ENCODE results near the gene TEC.
A peak's percentile ranks its signal among the peaks of the same experiment; 100 is the strongest.

TEC gene

DNA sequence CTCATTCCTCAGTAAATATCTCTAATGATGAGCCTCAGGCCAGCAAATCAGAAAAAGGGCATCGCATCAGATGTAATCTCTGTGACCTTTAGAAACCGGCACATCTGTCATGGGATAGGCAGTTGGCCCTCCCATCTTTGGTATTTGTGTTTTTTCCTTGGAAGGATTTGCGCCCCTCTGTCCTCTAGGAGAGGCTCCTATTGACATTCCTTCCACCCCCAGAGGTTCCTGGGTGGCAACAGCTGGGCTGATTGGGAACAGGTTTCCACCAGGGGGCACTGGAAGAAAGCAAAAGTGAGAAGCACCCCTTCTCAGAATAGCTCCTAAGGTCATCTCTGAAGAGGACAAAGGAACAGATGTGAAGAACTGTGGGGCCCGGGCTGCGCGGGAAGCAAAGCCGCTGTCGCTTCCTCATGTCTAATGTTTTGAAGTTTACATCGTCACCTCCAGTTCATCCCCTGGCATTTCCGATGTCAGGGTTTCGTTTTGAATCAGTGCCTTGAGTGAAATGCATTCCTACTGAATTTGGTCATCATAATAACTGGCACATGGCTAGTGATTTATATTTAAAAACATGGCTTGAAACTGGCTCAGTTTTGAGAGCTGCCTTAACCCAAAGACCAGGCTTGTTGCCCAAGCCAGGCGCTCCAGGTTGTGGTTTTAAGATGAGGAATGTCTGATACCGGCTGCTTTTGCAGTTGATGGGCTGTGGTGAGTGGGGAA, 141.8 kb downstream of the TEC start:
- Mint-ChIP-seq H3K4me1 (ENCODE audit: low read depth) (peaks cover 94% of the 10 kb centered on the region), H3K4me3 (peak overlapping the region; percentile 83), H3K27ac (peak overlapping the region; percentile 100), H3K9me3 (ENCODE audit: low read depth) (no peaks in the 10 kb centered on the region), H3K36me3 (peaks cover 3% of the 10 kb centered on the region), H3K27me3 (no peaks in the 10 kb centered on the region)

DNA sequence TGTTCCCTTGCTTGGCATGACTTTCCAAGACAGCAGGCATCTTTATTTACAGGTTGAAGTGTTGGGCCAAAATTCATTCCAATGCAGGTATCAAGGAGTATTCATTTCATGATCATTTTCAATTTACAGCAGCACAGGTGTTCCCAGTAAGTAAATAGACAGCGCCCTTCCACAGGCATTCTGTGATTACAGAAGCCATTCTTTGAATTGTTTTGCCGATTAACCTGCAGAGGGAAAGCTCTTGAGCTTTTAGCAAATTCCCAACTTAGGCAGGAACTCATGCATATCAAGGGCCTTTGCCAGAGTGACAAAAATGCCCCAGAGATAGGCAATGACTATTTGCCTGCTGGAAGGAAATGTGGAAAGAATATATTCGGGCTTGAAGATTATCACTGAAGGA, 142.4 kb downstream of the TEC start:
- H3K27me3 Mint-ChIP-seq = no peaks in the 10 kb centered on the region
- H3K9me3 Mint-ChIP-seq (ENCODE audit: low read depth) = no peaks in the 10 kb centered on the region
- peaks cover 93% of the 10 kb centered on the region for H3K4me1 Mint-ChIP-seq (ENCODE audit: low read depth)
- peak overlapping the region; percentile 100 for H3K27ac Mint-ChIP-seq
- H3K4me3 Mint-ChIP-seq = peak overlapping the region; percentile 83
- H3K36me3 Mint-ChIP-seq = peaks cover 3% of the 10 kb centered on the region

DNA sequence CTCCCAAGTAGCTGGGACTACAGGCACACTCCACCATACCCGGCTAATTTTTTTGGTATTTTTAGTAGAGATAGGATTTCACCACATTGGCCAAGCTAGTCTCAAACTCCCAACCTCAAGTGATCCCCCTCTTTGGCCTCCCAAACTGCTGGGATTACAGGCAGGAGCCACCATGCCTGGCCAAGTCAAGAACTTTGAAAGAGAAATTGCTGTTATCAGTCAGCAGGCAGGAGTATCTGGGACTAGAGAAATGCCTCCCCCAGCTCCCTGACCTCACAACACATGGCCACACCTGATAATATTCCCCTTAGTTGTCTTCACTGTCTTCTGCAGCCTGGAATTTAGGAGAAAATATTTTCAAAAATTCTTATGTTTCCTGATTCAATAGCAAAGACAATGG, 143.0 kb downstream of the TEC start:
- peaks cover 87% of the 10 kb centered on the region for H3K4me1 Mint-ChIP-seq (ENCODE audit: low read depth)
- no peaks in the 10 kb centered on the region for H3K27me3 Mint-ChIP-seq
- H3K4me3 Mint-ChIP-seq = peak overlapping the region; percentile 83
- H3K36me3 Mint-ChIP-seq = peaks cover 3% of the 10 kb centered on the region
- H3K27ac Mint-ChIP-seq = peak overlapping the region; percentile 100
- no peaks in the 10 kb centered on the region for H3K9me3 Mint-ChIP-seq (ENCODE audit: low read depth)

DNA sequence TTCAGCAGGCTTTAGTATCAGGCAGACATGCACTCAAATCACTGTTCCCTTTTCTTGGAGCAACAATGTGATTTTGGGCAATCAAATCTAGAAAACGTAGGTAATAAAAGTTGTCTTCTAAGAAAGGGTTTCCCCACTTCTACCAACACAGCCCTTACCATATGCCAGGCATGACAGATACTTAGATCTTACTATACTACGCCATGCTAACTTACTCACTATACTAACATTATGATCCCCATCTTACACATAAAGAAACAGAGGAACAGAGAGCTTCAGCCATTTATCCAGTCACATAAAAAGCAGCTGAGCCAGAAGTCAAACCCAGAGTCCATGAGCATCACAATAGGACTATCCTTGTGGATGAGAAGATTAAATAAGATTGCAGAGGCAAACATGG, 144.8 kb downstream of the TEC start:
- Mint-ChIP-seq H3K4me1 (ENCODE audit: low read depth) (peaks cover 72% of the 10 kb centered on the region), H3K9me3 (ENCODE audit: low read depth) (no peaks in the 10 kb centered on the region), H3K27ac (peak overlapping the region; percentile 100), H3K4me3 (peak overlapping the region; percentile 57), H3K36me3 (peaks cover 3% of the 10 kb centered on the region), H3K27me3 (no peaks in the 10 kb centered on the region)

DNA sequence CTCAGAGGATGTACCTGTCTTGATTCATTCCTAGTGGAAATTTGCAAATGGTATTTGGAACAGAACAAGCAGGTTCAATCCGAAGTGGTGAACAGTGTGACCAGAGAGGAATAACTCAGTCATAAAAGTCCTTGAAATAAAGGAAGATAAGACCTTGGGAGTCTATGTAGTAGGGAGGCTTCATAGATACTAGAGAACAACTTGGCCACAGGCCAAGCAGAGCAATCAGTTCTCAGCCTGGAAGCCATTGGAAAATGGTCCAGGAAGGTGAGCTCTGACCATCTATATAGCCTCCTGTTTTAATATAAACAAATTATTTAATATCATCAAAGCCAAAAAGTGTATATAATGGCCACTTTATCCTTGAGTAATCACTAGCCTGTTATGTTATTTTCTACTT, 146.9 kb downstream of the TEC start:
- H3K9me3 Mint-ChIP-seq (ENCODE audit: low read depth) = no peaks in the 10 kb centered on the region
- peak overlapping the region; percentile 100 for H3K27ac Mint-ChIP-seq
- H3K27me3 Mint-ChIP-seq = no peaks in the 10 kb centered on the region
- H3K4me3 Mint-ChIP-seq = no peak overlapping the region
- H3K36me3 Mint-ChIP-seq = peaks cover 6% of the 10 kb centered on the region
- peaks cover 72% of the 10 kb centered on the region for H3K4me1 Mint-ChIP-seq (ENCODE audit: low read depth)

DNA sequence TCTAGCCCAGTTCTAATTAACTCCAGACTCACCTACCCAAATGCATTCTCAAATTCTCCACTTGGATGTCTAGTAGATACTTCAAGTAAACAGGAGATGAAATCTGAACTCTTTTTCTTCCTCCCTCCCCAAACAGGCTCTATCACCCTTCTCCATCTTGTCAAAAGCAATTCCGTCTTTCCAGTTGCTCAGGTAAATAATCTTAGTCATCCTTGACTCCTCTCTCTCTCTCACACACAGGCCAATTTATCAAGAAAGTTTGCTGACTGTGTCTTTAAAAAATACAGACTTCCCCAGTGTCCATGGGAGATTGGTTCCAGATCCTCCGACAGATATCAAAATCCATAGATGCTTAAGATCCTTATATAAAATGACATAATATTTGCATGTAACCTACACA, 148.5 kb downstream of the TEC start:
- H3K4me1 Mint-ChIP-seq (ENCODE audit: low read depth) = peaks cover 69% of the 10 kb centered on the region
- H3K9me3 Mint-ChIP-seq (ENCODE audit: low read depth) = no peaks in the 10 kb centered on the region
- H3K36me3 Mint-ChIP-seq = peaks cover 8% of the 10 kb centered on the region
- H3K27ac Mint-ChIP-seq = no peak overlapping the region
- H3K4me3 Mint-ChIP-seq = no peak overlapping the region
- no peaks in the 10 kb centered on the region for H3K27me3 Mint-ChIP-seq

DNA sequence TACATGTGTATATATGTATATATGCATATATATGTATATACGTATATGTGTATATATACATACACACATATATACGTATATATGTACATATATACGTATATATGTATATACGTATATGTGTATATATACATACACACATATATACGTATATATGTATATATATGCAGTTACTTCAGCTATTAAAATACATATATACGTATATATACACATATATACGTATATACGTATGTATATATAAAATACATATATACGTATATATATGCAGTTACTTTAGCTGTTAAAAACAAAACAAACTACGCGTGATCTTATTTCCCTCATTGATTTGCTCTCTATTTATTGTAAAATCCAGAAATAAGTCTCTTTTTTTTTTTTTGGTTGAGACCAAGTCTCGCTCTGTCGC, 149.5 kb downstream of the TEC start:
- H3K27ac Mint-ChIP-seq = no peak overlapping the region
- H3K9me3 Mint-ChIP-seq (ENCODE audit: low read depth) = no peaks in the 10 kb centered on the region
- H3K4me3 Mint-ChIP-seq = no peak overlapping the region
- H3K36me3 Mint-ChIP-seq = peaks cover 8% of the 10 kb centered on the region
- peaks cover 64% of the 10 kb centered on the region for H3K4me1 Mint-ChIP-seq (ENCODE audit: low read depth)
- no peaks in the 10 kb centered on the region for H3K27me3 Mint-ChIP-seq

DNA sequence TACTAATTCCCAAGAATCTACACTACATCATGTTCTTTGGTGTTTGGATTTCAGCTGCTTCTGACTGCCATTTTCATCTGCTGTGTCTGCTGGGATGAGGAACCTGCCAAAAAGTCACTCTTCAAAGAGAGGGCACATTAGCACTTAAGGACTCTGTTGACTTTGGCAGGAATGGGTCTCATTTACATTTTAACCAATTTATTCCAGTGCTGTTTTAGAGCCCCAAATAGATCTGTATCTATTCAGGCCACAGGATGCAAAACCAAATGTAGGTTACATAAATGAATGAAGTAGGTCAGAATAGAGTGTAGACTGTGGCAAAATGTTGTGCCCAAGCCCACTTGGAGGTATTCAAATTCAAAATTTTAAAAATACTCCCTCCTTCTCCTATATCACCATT, 150.0 kb downstream of the TEC start:
- H3K27ac Mint-ChIP-seq = peak overlapping the region; percentile 81
- peak overlapping the region; percentile 68 for H3K4me3 Mint-ChIP-seq
- no peaks in the 10 kb centered on the region for H3K9me3 Mint-ChIP-seq (ENCODE audit: low read depth)
- peaks cover 62% of the 10 kb centered on the region for H3K4me1 Mint-ChIP-seq (ENCODE audit: low read depth)
- no peaks in the 10 kb centered on the region for H3K27me3 Mint-ChIP-seq
- H3K36me3 Mint-ChIP-seq = peaks cover 5% of the 10 kb centered on the region

DNA sequence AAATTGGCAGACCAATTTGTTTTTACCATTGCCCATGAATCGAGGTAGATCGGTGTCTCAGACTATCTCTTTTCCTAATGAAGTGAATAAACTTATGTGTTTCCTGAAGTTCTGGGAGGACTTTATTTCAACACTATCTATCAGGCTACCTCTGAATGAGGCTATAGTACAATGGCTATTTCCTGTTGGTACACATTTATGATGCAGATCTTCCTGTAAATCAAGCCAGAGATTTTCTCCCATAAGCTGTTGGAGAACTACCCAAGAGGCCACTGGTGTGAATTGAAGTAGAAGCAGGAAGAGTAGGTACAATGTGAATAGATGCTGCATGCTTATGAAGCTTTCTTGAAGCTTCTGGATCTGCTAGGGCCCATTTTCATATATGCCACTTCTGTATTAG, 151.6 kb downstream of the TEC start:
- Mint-ChIP-seq H3K27ac (peak overlapping the region; percentile 81), H3K27me3 (no peaks in the 10 kb centered on the region), H3K9me3 (ENCODE audit: low read depth) (no peaks in the 10 kb centered on the region), H3K36me3 (peaks cover 5% of the 10 kb centered on the region), H3K4me3 (no peak overlapping the region), H3K4me1 (ENCODE audit: low read depth) (peaks cover 62% of the 10 kb centered on the region)

DNA sequence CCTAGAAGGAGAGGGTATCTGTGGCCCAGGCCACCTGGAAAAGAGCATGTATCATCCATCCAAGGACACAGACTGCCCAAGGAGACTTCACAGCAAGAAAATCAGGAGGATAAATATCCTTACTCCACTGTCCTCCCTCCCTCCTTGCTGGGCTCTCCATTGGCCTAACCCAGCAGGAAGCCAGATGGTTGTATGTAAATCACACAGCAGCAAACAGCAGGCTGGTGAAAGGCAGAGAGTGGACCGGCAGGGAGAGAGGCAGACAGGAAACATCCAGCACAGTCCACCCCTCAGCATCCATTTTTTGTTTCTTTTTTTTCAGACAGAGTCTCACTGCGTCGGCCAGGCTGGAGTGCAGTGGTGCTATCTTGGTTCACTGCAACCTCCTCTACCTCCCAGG, 153.1 kb downstream of the TEC start:
- Mint-ChIP-seq H3K4me3 (no peak overlapping the region), H3K27ac (peak overlapping the region; percentile 83), H3K9me3 (ENCODE audit: low read depth) (no peaks in the 10 kb centered on the region), H3K4me1 (ENCODE audit: low read depth) (peaks cover 75% of the 10 kb centered on the region), H3K36me3 (peaks cover 5% of the 10 kb centered on the region), H3K27me3 (no peaks in the 10 kb centered on the region)

DNA sequence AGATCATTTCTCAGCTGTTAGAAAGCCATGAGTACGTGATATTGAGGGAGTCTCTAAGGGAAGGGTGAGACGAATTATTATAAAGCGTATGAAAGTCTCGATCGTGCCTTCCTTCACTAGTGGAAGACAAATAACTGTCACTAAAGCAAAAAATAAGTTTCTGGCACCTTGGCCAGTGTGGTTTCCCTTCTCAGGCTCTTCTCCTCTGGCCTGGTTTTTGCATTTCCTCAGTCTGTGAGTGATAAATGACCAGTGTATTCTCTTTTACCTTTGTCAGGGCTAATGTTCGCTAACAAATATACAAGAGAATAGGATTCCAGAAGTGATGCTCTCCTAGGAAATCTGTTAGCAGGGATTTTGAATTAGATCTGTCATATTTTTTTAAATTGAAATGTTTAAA, 155.2 kb downstream of the TEC start:
- no peaks in the 10 kb centered on the region for H3K27me3 Mint-ChIP-seq
- H3K4me1 Mint-ChIP-seq (ENCODE audit: low read depth) = peaks cover 82% of the 10 kb centered on the region
- no peaks in the 10 kb centered on the region for H3K9me3 Mint-ChIP-seq (ENCODE audit: low read depth)
- no peak overlapping the region for H3K4me3 Mint-ChIP-seq
- H3K36me3 Mint-ChIP-seq = peaks cover 5% of the 10 kb centered on the region
- H3K27ac Mint-ChIP-seq = peak overlapping the region; percentile 89

DNA sequence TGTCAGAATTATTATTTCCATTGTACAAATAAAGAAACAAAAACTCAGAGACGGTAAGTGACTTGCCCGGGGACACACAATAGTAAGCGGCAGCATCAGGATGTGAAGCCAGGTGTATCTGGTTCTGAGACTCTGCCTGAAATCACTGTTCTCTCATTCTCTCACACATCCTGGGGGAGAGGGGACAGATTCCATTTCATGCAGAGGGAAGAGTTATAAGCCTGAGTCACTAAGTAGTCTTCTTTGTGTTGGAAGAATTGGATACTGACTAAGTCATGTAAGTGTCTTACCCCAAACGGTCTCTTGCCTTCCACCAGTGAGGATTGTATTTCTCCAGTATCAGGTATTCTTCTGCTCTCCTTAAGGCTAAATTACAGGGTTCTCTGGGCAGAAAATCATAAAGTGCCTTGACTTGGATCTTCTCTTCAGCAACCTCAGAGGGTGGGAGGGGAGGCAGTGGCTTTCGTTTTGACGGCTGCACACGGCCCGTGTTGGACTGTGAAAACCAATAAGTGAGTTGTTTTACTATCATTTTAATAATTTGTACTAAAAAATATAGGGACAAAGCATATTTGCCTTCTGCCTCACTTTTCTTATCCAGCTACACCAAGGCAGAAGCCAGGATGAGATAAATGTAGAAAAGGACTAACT, 157.5 kb downstream of the TEC start:
- H3K36me3 Mint-ChIP-seq = no peaks in the 10 kb centered on the region
- H3K27ac Mint-ChIP-seq = peak overlapping the region; percentile 89
- peaks cover 67% of the 10 kb centered on the region for H3K4me1 Mint-ChIP-seq (ENCODE audit: low read depth)
- H3K4me3 Mint-ChIP-seq = peak overlapping the region; percentile 60
- no peaks in the 10 kb centered on the region for H3K27me3 Mint-ChIP-seq
- no peaks in the 10 kb centered on the region for H3K9me3 Mint-ChIP-seq (ENCODE audit: low read depth)

DNA sequence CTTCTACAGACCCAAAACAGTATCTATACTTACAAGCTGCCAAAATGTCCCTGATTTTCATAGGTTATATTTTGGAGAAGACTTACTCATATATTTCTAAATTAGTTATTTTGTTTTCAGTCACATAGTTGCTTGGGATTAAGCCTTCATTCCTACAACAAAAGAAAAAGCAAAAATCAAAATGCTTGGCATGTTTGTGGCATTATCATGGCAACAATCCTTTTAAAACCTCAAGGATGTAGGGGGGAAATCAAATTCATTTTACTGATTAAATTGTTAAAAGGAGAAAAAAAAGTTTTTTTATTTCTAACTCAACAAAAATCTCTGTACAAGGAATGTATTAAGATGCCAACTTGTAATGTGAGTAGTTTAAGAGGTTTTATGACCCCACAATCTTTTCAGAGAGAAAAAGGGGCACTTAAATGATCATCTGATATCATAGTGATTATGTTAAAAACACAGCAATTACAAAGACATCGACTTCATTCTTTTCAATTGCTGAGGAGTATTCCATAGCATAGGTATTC, 159.1 kb downstream of the TEC start:
- Mint-ChIP-seq H3K36me3 (peaks cover 3% of the 10 kb centered on the region), H3K27me3 (no peaks in the 10 kb centered on the region), H3K4me1 (ENCODE audit: low read depth) (peaks cover 69% of the 10 kb centered on the region), H3K9me3 (ENCODE audit: low read depth) (no peaks in the 10 kb centered on the region), H3K27ac (peak overlapping the region; percentile 71), H3K4me3 (no peak overlapping the region)

DNA sequence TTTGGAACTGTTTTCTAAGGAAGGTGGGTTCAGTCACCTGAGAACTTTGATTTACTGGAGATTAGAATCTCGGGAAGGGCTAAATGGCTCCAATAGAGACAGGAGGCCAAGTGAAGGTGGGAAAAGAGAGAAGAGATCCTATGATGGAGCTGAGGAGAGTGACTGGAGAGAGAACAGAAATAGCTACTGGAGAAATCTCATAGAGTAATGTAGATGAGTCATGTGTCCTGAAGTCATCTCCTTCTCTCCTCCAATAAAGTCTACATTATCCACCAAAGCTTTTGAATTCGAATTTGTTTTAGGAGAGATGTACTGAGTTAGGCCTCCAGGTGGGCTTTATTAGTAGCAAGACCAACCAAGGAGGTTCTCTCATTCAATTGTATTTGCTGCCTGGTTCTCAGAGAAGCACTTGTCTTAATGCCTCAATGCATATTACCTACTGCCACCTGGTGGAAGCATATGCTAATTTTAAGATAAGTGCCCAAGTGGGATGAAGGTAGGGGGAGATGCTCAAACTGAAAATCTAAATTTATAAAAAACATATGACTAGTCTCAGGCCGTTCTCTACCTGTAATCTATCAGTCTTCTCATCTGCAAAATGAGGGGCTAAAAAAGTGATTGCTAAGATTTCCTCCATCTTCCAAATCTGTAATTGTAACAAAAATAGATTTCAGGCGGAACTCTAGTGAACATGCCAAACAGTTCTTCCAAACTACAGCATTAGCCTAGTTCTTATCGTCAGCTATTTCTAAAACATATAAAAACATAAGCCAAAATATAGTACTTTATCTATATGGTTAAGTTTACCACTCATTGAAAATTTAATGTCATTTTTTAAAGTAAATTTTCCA, 160.0 kb downstream of the TEC start:
- Mint-ChIP-seq H3K4me3 (no peak overlapping the region), H3K9me3 (ENCODE audit: low read depth) (no peaks in the 10 kb centered on the region), H3K36me3 (peaks cover 3% of the 10 kb centered on the region), H3K4me1 (ENCODE audit: low read depth) (peaks cover 67% of the 10 kb centered on the region), H3K27me3 (no peaks in the 10 kb centered on the region), H3K27ac (peak overlapping the region; percentile 80)

Data from activated naive CD8-positive, alpha-beta T cell (primary cell).